H9 (cell line): ENCODE data around the gene KMT5B. TPM values are rescaled to one million over a fixed set of nuclear protein-coding genes. Genes with fewer than 3 reads are reported as not detected.

Source experiments
- DNase-seq: peaks from one replicate; pipeline ENCODE4 v3.0.0-alpha.2; 2017
- H2AFZ ChIP-seq: one replicate; pipeline ENCODE4 v1.6.1; 2013; ENCODE audit warnings: mild to moderate bottlenecking, low read length, control low read depth, moderate library complexity
- H2AK5ac ChIP-seq: 2 replicates; pipeline ENCODE4 v1.6.1; 2013; ENCODE audit warnings: low read length, control low read depth, mixed read lengths; ENCODE audit not compliant: insufficient read length
- H2BK120ac ChIP-seq: one replicate; pipeline ENCODE4 v1.6.1; 2013; ENCODE audit warnings: low read depth, mild to moderate bottlenecking, low read length, control low read depth, inconsistent platforms; ENCODE audit not compliant: poor library complexity, severe bottlenecking
- H2BK12ac ChIP-seq: 2 replicates; pipeline ENCODE4 v1.6.1; 2013; ENCODE audit warnings: low read length, control low read depth, mixed read lengths, low read depth; ENCODE audit not compliant: insufficient read length
- H2BK15ac ChIP-seq: 2 replicates; pipeline ENCODE4 v1.6.1; 2013; ENCODE audit warnings: low read depth, low read length, control low read depth
- H2BK20ac ChIP-seq: one replicate; pipeline ENCODE4 v1.6.1; 2013; ENCODE audit warnings: low read depth, mild to moderate bottlenecking, low read length, control low read depth, inconsistent platforms; ENCODE audit not compliant: poor library complexity, severe bottlenecking
- H2BK5ac ChIP-seq: 2 replicates; pipeline ENCODE4 v1.6.1; 2013; ENCODE audit warnings: low read length, control low read depth, mixed read lengths; ENCODE audit not compliant: insufficient read length
- H3K14ac ChIP-seq: 2 replicates; pipeline ENCODE4 v1.6.1; 2013; ENCODE audit warnings: low read length, control low read depth; ENCODE audit not compliant: insufficient read depth
- H3K18ac ChIP-seq: 2 replicates; pipeline ENCODE4 v1.6.1; 2013; ENCODE audit warnings: low read depth, mild to moderate bottlenecking, mixed read lengths, low read length, control low read depth; ENCODE audit not compliant: insufficient read length
- H3K23ac ChIP-seq: 2 replicates; pipeline ENCODE4 v1.6.1; 2013; ENCODE audit warnings: low read length, control low read depth, mixed read lengths, low read depth; ENCODE audit not compliant: insufficient read length
- H3K23me2 ChIP-seq: 2 replicates; pipeline ENCODE4 v1.6.1; 2013; ENCODE audit warnings: low read depth, mild to moderate bottlenecking, mixed read lengths, low read length, control low read depth; ENCODE audit not compliant: insufficient read length, poor library complexity, severe bottlenecking
- H3K27ac ChIP-seq: 2 replicates; pipeline ENCODE4 v1.5.1; 2013; ENCODE audit warnings: low read length, control low read depth, mixed read lengths, low read depth; ENCODE audit not compliant: insufficient read length
- H3K27me3 ChIP-seq: 2 replicates; pipeline ENCODE4 v1.6.1; 2013; ENCODE audit warnings: low read length, control low read depth, inconsistent platforms; ENCODE audit not compliant: insufficient read depth
- H3K4ac ChIP-seq: 2 replicates; pipeline ENCODE4 v1.6.1; 2013; ENCODE audit warnings: low read depth, mild to moderate bottlenecking, control low read depth, inconsistent platforms, low read length, moderate library complexity
- H3K4me1 ChIP-seq: 2 replicates; pipeline ENCODE4 v1.6.1; 2013; ENCODE audit warnings: low read length, control low read depth, inconsistent platforms; ENCODE audit not compliant: insufficient read depth
- H3K4me2 ChIP-seq: 2 replicates; pipeline ENCODE4 v1.6.1; 2013; ENCODE audit warnings: low read length, control low read depth, mixed read lengths; ENCODE audit not compliant: insufficient read length, insufficient read depth
- H3K56ac ChIP-seq: 2 replicates; pipeline ENCODE4 v1.6.1; 2013; ENCODE audit warnings: low read depth, mild to moderate bottlenecking, mixed read lengths, low read length, control low read depth; ENCODE audit not compliant: insufficient read length
- H3K79me1 ChIP-seq: 2 replicates; pipeline ENCODE4 v1.6.1; 2013; ENCODE audit warnings: low read depth, mild to moderate bottlenecking, moderate library complexity, low read length, control low read depth, inconsistent platforms; ENCODE audit not compliant: insufficient read depth, poor library complexity, severe bottlenecking
- H3K79me2 ChIP-seq: 2 replicates; pipeline ENCODE4 v1.6.1; 2013; ENCODE audit warnings: low read length, control low read depth, inconsistent platforms; ENCODE audit not compliant: insufficient read depth
- H3K9ac ChIP-seq: 2 replicates; pipeline ENCODE4 v1.6.1; 2013; ENCODE audit warnings: low read length, control low read depth, mixed read lengths; ENCODE audit not compliant: insufficient read length; ENCODE audit errors: extremely low read depth
- H3K9me3 ChIP-seq: one replicate; pipeline ENCODE4 v1.6.1; 2013; ENCODE audit warnings: low read depth, low read length, inconsistent platforms; ENCODE audit not compliant: control insufficient read depth
- H3T11ph ChIP-seq: one replicate; pipeline ENCODE4 v1.6.1; 2013; ENCODE audit warnings: mild to moderate bottlenecking, low read length, control low read depth, inconsistent platforms
- H4K20me1 ChIP-seq: one replicate; pipeline ENCODE4 v1.6.1; 2013; ENCODE audit not compliant: control insufficient read depth, insufficient read length, insufficient read depth
- H4K5ac ChIP-seq: 2 replicates; pipeline ENCODE4 v1.6.1; 2013; ENCODE audit warnings: low read depth, mild to moderate bottlenecking, mixed read lengths, low read length, control low read depth; ENCODE audit not compliant: insufficient read length
- H4K8ac ChIP-seq: replicated peaks from 2 replicates; pipeline ENCODE4 v1.6.1; 2013; ENCODE audit warnings: low read length, control low read depth, mixed read lengths, low read depth; ENCODE audit not compliant: insufficient read length
- H4K91ac ChIP-seq: 2 replicates; pipeline ENCODE4 v1.6.1; 2013; ENCODE audit warnings: low read depth, mild to moderate bottlenecking, moderate library complexity, mixed read lengths, low read length, control low read depth; ENCODE audit not compliant: insufficient read length
- H3K27ac Mint-ChIP-seq, 3 experiments: 2 replicates in 2 of 3; 3 replicates in 1 of 3; pipeline ENCODE4 v1.8.0; 2020 to 2021; ENCODE audit warnings: mixed read lengths in 3 of 3, mild to moderate bottlenecking in 1 of 3, moderate library complexity in 1 of 3
- H3K27me3 Mint-ChIP-seq: 2 replicates; pipeline ENCODE4 v1.8.0; 2021; ENCODE audit warnings: low read depth, mild to moderate bottlenecking, moderate library complexity, mixed read lengths
- H3K36me3 Mint-ChIP-seq, 3 experiments: 2 replicates in 2 of 3; 3 replicates in 1 of 3; pipeline ENCODE4 v1.8.0; 2020 to 2021; ENCODE audit warnings: low read depth in 3 of 3, mixed read lengths in 3 of 3; ENCODE audit not compliant: insufficient read depth in 1 of 3
- H3K4me1 Mint-ChIP-seq, 2 experiments: 2 replicates each; pipeline ENCODE4 v1.8.0; 2020; ENCODE audit warnings: mixed read lengths in 2 of 2
- H3K4me3 Mint-ChIP-seq, 2 experiments: 2 replicates in 1 of 2; 3 replicates in 1 of 2; pipeline ENCODE4 v1.8.0; 2020 to 2021; ENCODE audit warnings: mild to moderate bottlenecking in 2 of 2, mixed read lengths in 2 of 2, moderate library complexity in 1 of 2
- H3K9me3 Mint-ChIP-seq, 2 experiments: 2 replicates in 1 of 2; 3 replicates in 1 of 2; pipeline ENCODE4 v1.8.0; 2020; ENCODE audit warnings: mild to moderate bottlenecking in 2 of 2, mixed read lengths in 2 of 2, moderate library complexity in 1 of 2
- WGBS: extraction: QIAGEN DNeasy Blood & Tissue Kit; methylation state at CpG from one replicate; pipeline ENCODE4 v1.1.7; 2013; ENCODE audit warnings: missing lambda C conversion rate, low lambda C conversion rate, mixed read lengths; ENCODE audit not compliant: insufficient read length; ENCODE audit errors: extremely low coverage; 5-methylcytosine and 5-hydroxymethylcytosine counted together
- total RNA-seq: library from RNA; stranded (reverse); gene quantifications from 2 replicates; pipeline ENCODE4 v1.2.1, GENCODE V29; 2021
- TF ChIP-seq, protein P1 (sequence below): fragments of 200-600 bp; sonication (generic); conservative IDR thresholded peaks from 3 replicates; pipeline ENCODE4 v1.8.0; 2021; ENCODE audit warnings: antibody characterized with exemption, mild to moderate bottlenecking

KMT5B gene
- total RNA-seq, 1 experiment from 2014 or later = 61.6 TPM

DNA sequence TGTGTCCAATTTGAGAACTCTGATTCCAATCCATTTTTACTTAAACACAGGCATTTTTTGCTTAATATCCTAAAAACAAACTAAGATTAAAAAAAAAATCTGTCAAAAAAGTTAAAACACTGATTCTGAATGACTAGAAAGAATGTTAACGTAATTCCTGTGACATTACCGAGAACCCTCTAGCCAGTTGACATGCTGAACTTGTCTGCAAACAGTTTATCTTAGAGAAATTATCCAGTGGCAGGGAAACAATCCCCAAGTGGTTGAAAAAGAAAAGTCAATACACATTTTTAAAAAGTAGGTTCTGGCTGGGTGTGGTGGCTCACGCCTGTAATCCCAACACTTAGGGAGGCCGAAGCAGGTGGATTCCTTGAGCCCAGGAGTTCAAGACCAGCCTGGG is 11.6 kb downstream of the KMT5B start:
- H3K4me3 Mint-ChIP-seq = no peak overlapping the region
- H3K27ac Mint-ChIP-seq = no peak overlapping the region; a peak in 1 of 7 replicates
- Histone ChIP-seq H2AK5ac (no peak overlapping the region), H3K27me3 (no peaks in the 10 kb centered on the region), H2AFZ (no peak overlapping the region), H4K8ac (no peak overlapping the region), H3K18ac (no peak overlapping the region), H3K9me3 (no peaks in the 10 kb centered on the region), H3T11ph (no peak overlapping the region), H2BK120ac (no peak overlapping the region), H3K4ac (no peak overlapping the region), H3K14ac (no peak overlapping the region), H3K23ac (no peak overlapping the region), H2BK12ac (no peak overlapping the region), H3K79me1 (peaks cover 10% of the 10 kb centered on the region), H2BK15ac (no peak overlapping the region), H3K56ac (no peak overlapping the region), H3K9ac (no peak overlapping the region), H3K79me2 (peaks cover 26% of the 10 kb centered on the region; the same call in 1 of the 2 replicates), H3K27ac (no peak overlapping the region), H4K5ac (no peak overlapping the region), H3K4me2 (no peak overlapping the region), H3K23me2 (no peaks in the 10 kb centered on the region), H2BK5ac (no peak overlapping the region), H4K20me1 (peaks cover 3% of the 10 kb centered on the region), H2BK20ac (no peak overlapping the region), H4K91ac (no peak overlapping the region), H3K4me1 (peaks cover 5% of the 10 kb centered on the region; the same call in 1 of the 2 replicates)
- H3K9me3 Mint-ChIP-seq = no peaks in the 10 kb centered on the region
- peaks cover 45% of the 10 kb centered on the region in 2 experiments for H3K4me1 Mint-ChIP-seq
- no peak for DNase-seq
- no CpG with 5 or more reads among the region's 4 CpGs for WGBS
- 0 out of 7 replicates have a peak, but pooled peaks cover 0 to 2% (median 0%) of the 10 kb centered on the region in 3 experiments for H3K36me3 Mint-ChIP-seq
- TF ChIP-seq, protein P1, sequence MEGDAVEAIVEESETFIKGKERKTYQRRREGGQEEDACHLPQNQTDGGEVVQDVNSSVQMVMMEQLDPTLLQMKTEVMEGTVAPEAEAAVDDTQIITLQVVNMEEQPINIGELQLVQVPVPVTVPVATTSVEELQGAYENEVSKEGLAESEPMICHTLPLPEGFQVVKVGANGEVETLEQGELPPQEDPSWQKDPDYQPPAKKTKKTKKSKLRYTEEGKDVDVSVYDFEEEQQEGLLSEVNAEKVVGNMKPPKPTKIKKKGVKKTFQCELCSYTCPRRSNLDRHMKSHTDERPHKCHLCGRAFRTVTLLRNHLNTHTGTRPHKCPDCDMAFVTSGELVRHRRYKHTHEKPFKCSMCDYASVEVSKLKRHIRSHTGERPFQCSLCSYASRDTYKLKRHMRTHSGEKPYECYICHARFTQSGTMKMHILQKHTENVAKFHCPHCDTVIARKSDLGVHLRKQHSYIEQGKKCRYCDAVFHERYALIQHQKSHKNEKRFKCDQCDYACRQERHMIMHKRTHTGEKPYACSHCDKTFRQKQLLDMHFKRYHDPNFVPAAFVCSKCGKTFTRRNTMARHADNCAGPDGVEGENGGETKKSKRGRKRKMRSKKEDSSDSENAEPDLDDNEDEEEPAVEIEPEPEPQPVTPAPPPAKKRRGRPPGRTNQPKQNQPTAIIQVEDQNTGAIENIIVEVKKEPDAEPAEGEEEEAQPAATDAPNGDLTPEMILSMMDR = no peak
- no peaks in the 10 kb centered on the region for H3K27me3 Mint-ChIP-seq
